ENCODE results near the gene CST3. TPM values are rescaled to one million over a fixed set of nuclear protein-coding genes. Genes with fewer than 3 reads are reported as not detected.

The CST3 gene
- total RNA-seq, 2 donors from 2014 or later = 131 to 177 TPM

DNA sequence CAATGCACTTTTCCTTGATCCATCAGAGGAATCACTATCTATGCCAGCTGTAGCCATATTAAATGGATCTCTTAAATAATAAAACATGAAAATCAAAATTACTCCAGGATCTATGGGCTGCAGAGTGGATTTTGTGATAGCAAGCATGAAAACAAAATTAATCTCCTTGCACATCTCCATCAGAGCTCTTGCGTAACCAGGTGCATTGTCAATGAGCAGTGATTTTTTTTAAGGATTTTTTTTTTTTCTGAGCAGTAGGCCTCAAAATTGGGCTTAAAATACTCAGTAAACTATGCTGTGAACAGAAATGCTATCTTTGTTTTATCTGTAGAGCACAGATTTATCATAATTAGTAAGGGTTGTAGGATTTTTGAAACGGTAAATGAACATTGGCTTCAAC lies 11.5 kb upstream of the CST3 start:
- Mint-ChIP-seq H3K36me3 (ENCODE audit: low read depth) (peaks cover 4% of the 10 kb centered on the region), H3K27ac (no peak overlapping the region), H3K27me3 (ENCODE audit: insufficient read depth) (no peaks in the 10 kb centered on the region), H3K4me3 (no peak overlapping the region), H3K9me3 (no peaks in the 10 kb centered on the region), H3K4me1 (peaks cover 6% of the 10 kb centered on the region)
- Histone ChIP-seq H3K36me3 (ENCODE audit: control insufficient read depth, insufficient read depth, low read length) (no peaks in the 10 kb centered on the region), H3K27me3 (ENCODE audit: control insufficient read depth, insufficient read depth, low read length, poor library complexity, severe bottlenecking) (no peaks in the 10 kb centered on the region), H3K9me3 (ENCODE audit: control insufficient read depth, low read length) (no peaks in the 10 kb centered on the region), H3K4me3 (ENCODE audit: low read length) (no peak overlapping the region), H3K4me1 (ENCODE audit: control insufficient read depth, insufficient read depth, low read length) (peaks cover 4% of the 10 kb centered on the region), H3K27ac (ENCODE audit: low read depth, low read length) (no peak overlapping the region), H3K9ac (ENCODE audit: extremely low read depth, low read length, poor library complexity, severe bottlenecking) (no peak overlapping the region)
- TF ChIP-seq, protein P1, sequence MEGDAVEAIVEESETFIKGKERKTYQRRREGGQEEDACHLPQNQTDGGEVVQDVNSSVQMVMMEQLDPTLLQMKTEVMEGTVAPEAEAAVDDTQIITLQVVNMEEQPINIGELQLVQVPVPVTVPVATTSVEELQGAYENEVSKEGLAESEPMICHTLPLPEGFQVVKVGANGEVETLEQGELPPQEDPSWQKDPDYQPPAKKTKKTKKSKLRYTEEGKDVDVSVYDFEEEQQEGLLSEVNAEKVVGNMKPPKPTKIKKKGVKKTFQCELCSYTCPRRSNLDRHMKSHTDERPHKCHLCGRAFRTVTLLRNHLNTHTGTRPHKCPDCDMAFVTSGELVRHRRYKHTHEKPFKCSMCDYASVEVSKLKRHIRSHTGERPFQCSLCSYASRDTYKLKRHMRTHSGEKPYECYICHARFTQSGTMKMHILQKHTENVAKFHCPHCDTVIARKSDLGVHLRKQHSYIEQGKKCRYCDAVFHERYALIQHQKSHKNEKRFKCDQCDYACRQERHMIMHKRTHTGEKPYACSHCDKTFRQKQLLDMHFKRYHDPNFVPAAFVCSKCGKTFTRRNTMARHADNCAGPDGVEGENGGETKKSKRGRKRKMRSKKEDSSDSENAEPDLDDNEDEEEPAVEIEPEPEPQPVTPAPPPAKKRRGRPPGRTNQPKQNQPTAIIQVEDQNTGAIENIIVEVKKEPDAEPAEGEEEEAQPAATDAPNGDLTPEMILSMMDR (conservative IDR thresholded peaks at IDR 0.05) = no peak
- WGBS, 2 experiments (ENCODE audit: insufficient coverage in 1 of 2, insufficient read length in 1 of 2) = 97 to 100% methylated on average over 2 of the region's 2 CpGs
- no peak for DNase-seq

DNA sequence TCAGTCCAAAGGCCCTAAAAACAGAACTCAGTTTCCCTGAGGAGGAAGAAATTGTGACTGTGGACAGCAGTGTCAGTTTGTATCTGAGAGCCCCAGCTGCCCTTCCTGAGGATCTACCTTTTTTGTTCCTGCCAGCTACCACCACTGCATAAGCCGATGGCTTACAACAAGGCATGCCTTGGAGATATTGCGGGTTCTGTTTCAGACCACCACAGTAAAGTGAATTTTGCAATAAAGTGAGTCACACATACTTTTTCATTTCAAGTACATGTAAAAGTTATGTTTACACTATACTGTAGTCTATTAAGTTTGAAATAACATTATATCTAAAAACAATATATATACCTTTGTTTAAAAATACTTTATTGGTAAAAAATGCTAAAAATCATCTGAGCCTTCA lies 9.6 kb upstream of the CST3 start:
- Mint-ChIP-seq H3K27me3 (ENCODE audit: insufficient read depth) (peaks cover 4% of the 10 kb centered on the region), H3K36me3 (ENCODE audit: low read depth) (no peaks in the 10 kb centered on the region), H3K4me3 (no peak overlapping the region), H3K9me3 (no peaks in the 10 kb centered on the region), H3K4me1 (peaks cover 2% of the 10 kb centered on the region), H3K27ac (no peak overlapping the region)
- no peak overlapping the region for H3K4me3 ChIP-seq (ENCODE audit: low read length)
- 100% methylated on average over 2 of the region's 2 CpGs; no CpG with 5 or more reads in 1 of the 2 experiments for WGBS, 2 experiments (ENCODE audit: insufficient coverage in 1 of 2, insufficient read length in 1 of 2)
- H3K36me3 ChIP-seq (ENCODE audit: control insufficient read depth, insufficient read depth, low read length) = no peaks in the 10 kb centered on the region
- no peak overlapping the region for H3K9ac ChIP-seq (ENCODE audit: extremely low read depth, low read length, poor library complexity, severe bottlenecking)
- H3K9me3 ChIP-seq (ENCODE audit: control insufficient read depth, low read length) = no peaks in the 10 kb centered on the region
- H3K4me1 ChIP-seq (ENCODE audit: control insufficient read depth, insufficient read depth, low read length) = peaks cover 4% of the 10 kb centered on the region
- TF ChIP-seq, protein P1 (conservative IDR thresholded peaks at IDR 0.05) = no peak
- peak; percentile 8 for DNase-seq
- H3K27ac ChIP-seq (ENCODE audit: low read depth, low read length) = no peak overlapping the region
- no peaks in the 10 kb centered on the region for H3K27me3 ChIP-seq (ENCODE audit: control insufficient read depth, insufficient read depth, low read length, poor library complexity, severe bottlenecking)

DNA sequence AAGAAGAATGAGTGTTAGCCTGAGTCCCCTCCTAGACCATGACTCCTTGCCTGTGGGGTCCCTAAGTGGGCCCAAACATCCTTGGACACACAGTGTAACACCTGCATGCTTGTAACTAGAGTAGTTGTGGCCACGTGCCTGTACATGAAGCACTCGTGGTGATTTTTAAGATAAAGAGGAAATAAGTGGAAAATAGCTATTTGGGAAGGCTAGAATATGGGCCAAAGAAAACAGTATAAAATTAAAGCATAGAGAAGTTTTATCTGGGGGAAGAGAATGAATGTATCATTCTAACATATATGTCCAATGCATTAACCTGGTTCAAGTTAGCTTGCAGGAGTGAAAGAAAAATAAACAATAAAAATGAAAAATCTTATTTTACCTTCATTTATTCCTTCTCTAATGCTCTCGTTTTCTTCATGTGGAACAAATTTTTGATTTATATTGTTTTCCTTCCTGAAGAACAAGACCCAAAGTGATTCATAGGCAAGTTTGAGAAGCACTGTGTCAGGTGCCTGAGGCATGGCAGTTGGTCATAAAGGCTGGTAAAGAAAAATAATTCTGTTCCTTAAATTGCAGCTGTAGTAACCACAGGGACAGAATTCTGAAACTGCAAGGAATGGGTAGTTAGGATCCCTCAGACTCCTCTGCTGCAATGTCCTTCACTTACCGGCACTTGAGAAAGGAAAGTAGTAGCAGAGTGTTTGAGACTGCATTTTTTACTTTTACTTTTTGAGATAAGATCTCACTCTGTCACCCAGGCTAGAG lies 8.5 kb upstream of the CST3 start:
- peaks cover 4% of the 10 kb centered on the region for H3K4me1 ChIP-seq (ENCODE audit: control insufficient read depth, insufficient read depth, low read length)
- TF ChIP-seq, protein P1 (conservative IDR thresholded peaks at IDR 0.05) = no peak
- no peaks in the 10 kb centered on the region for H3K36me3 Mint-ChIP-seq (ENCODE audit: low read depth)
- no peaks in the 10 kb centered on the region for H3K36me3 ChIP-seq (ENCODE audit: control insufficient read depth, insufficient read depth, low read length)
- no peaks in the 10 kb centered on the region for H3K27me3 ChIP-seq (ENCODE audit: control insufficient read depth, insufficient read depth, low read length, poor library complexity, severe bottlenecking)
- H3K4me1 Mint-ChIP-seq = peaks cover 2% of the 10 kb centered on the region
- no peak overlapping the region for H3K27ac Mint-ChIP-seq
- no peak overlapping the region for H3K4me3 Mint-ChIP-seq
- DNase-seq = no peak
- H3K9me3 Mint-ChIP-seq = no peaks in the 10 kb centered on the region
- no peak overlapping the region for H3K4me3 ChIP-seq (ENCODE audit: low read length)
- no peak overlapping the region for H3K9ac ChIP-seq (ENCODE audit: extremely low read depth, low read length, poor library complexity, severe bottlenecking)
- peaks cover 4% of the 10 kb centered on the region for H3K27me3 Mint-ChIP-seq (ENCODE audit: insufficient read depth)
- no peaks in the 10 kb centered on the region for H3K9me3 ChIP-seq (ENCODE audit: control insufficient read depth, low read length)
- H3K27ac ChIP-seq (ENCODE audit: low read depth, low read length) = no peak overlapping the region
- WGBS, 2 experiments (ENCODE audit: insufficient coverage in 1 of 2, insufficient read length in 1 of 2) = 89 to 91% methylated on average over 3 to 4 of the region's 4 CpGs
